NCI-H1694 (cell line): Measurements from ENCODE around the gene CEP68.
"Not testable (repeated sequence)": the region's sequence is repeated elsewhere in the genome, so short reads cannot be mapped to it uniquely, and the experiment has no call there.

Source experiments
- DNase-seq: peaks from one replicate; lab custom pipeline; 2025; lab: John Stamatoyannopoulos, UW

Gene CEP68

GRCh38 chr2:65085148-65085547 lies 28.9 kb downstream of the CEP68 start:
- no peak for DNase-seq

- no peak for DNase-seq
These were observed 36.6 kb downstream of the CEP68 start for GRCh38 chr2:65092791-65093190.

- DNase-seq, result no peak
These were observed 37.0 kb downstream of the CEP68 start for GRCh38 chr2:65093211-65093610.

- DNase-seq, result no peak
These were observed 40.7 kb downstream of the CEP68 start for GRCh38 chr2:65096948-65097347.

GRCh38 chr2:65097844-65098243 lies 41.6 kb downstream of the CEP68 start:
- no peak for DNase-seq

- no peak for DNase-seq
These were observed 42.5 kb downstream of the CEP68 start for GRCh38 chr2:65098741-65099140.

GRCh38 chr2:65101071-65101470 lies 44.9 kb downstream of the CEP68 start:
- DNase-seq, result no peak

- peak; percentile 20 for DNase-seq
These were observed 46.9 kb downstream of the CEP68 start for GRCh38 chr2:65103013-65103715.

- no peak for DNase-seq
These were observed 51.3 kb downstream of the CEP68 start for GRCh38 chr2:65107530-65107929.

GRCh38 chr2:65108780-65109179 lies 52.6 kb downstream of the CEP68 start:
- DNase-seq, result no peak

- DNase-seq, result no peak
These were observed 56.4 kb downstream of the CEP68 start for GRCh38 chr2:65112633-65113032.

GRCh38 chr2:65113229-65113628 lies 57.0 kb downstream of the CEP68 start:
- no peak for DNase-seq

GRCh38 chr2:65113816-65114215 lies 57.6 kb downstream of the CEP68 start:
- no peak for DNase-seq

- DNase-seq, result no peak
These were observed 58.7 kb downstream of the CEP68 start for GRCh38 chr2:65114921-65115320.

- no peak for DNase-seq
These were observed 60.4 kb downstream of the CEP68 start for GRCh38 chr2:65116645-65117044.

GRCh38 chr2:65120990-65121693 lies 64.9 kb downstream of the CEP68 start:
- no peak for DNase-seq

- DNase-seq, result no peak
These were observed 66.1 kb downstream of the CEP68 start for GRCh38 chr2:65122313-65122712.

GRCh38 chr2:65125457-65125856 lies 69.2 kb downstream of the CEP68 start:
- not testable (repeated sequence) for DNase-seq

- no peak for DNase-seq
These were observed 72.3 kb downstream of the CEP68 start for GRCh38 chr2:65128297-65129190.

- DNase-seq, result no peak
These were observed 73.1 kb downstream of the CEP68 start for GRCh38 chr2:65129286-65129825.

GRCh38 chr2:65129826-65130663 lies 73.8 kb downstream of the CEP68 start, which contains the start of gene RAB1A:
Gene RAB1A, minus strand, starts transcription at chr2:65130106. Its CDS starts 191 bp downstream, at chr2:65129915.
- DNase-seq, result peak; percentile 99
